ENCODE results near the gene NIPBL. TPM values are rescaled to one million over a fixed set of nuclear protein-coding genes. Genes with fewer than 3 reads are reported as not detected.

The NIPBL gene
- total RNA-seq, 1 experiment from 2014 or later, result 61.3 TPM

GRCh38 chr5:36988396-36988795 is 111.8 kb downstream of the NIPBL start:
- Histone ChIP-seq H3K23ac (ENCODE audit: insufficient read length, low read depth, low read length) (no peak overlapping the region), H3K56ac (ENCODE audit: insufficient read length, low read depth, low read length) (no peak overlapping the region), H3K18ac (ENCODE audit: insufficient read length, low read depth, low read length) (no peak overlapping the region), H4K20me1 (ENCODE audit: control insufficient read depth, insufficient read depth, insufficient read length) (no peaks in the 10 kb centered on the region), H3T11ph (ENCODE audit: low read length) (no peak overlapping the region), H4K5ac (ENCODE audit: insufficient read length, low read depth, low read length) (no peak overlapping the region), H3K4me2 (ENCODE audit: insufficient read depth, insufficient read length, low read length) (no peak overlapping the region), H2BK120ac (ENCODE audit: low read depth, low read length, poor library complexity, severe bottlenecking) (no peak overlapping the region), H3K23me2 (ENCODE audit: insufficient read length, low read depth, low read length, poor library complexity, severe bottlenecking) (no peaks in the 10 kb centered on the region), H2BK20ac (ENCODE audit: low read depth, low read length, poor library complexity, severe bottlenecking) (no peak overlapping the region), H3K27me3 (ENCODE audit: insufficient read depth, low read length) (no peaks in the 10 kb centered on the region), H2BK12ac (ENCODE audit: insufficient read length, low read depth, low read length) (no peak overlapping the region), H4K8ac (replicated peaks; ENCODE audit: insufficient read length, low read depth, low read length) (no peak overlapping the region), H3K4ac (ENCODE audit: low read depth, low read length) (no peak overlapping the region), H2BK15ac (ENCODE audit: low read depth, low read length) (no peak overlapping the region), H3K9ac (ENCODE audit: extremely low read depth, insufficient read length, low read length) (no peak overlapping the region), H2AFZ (ENCODE audit: low read length) (no peak overlapping the region), H3K4me1 (ENCODE audit: insufficient read depth, low read length) (no peaks in the 10 kb centered on the region), H4K91ac (ENCODE audit: insufficient read length, low read depth, low read length) (no peak overlapping the region), H3K27ac (ENCODE audit: insufficient read length, low read depth, low read length) (no peak overlapping the region), H3K79me2 (ENCODE audit: insufficient read depth, low read length) (no peaks in the 10 kb centered on the region), H3K9me3 (ENCODE audit: control insufficient read depth, low read depth, low read length) (no peaks in the 10 kb centered on the region), H2BK5ac (ENCODE audit: insufficient read length, low read length) (no peak overlapping the region), H3K14ac (ENCODE audit: insufficient read depth, low read length) (no peak overlapping the region), H2AK5ac (ENCODE audit: insufficient read length, low read length) (no peak overlapping the region), H3K79me1 (ENCODE audit: insufficient read depth, low read depth, low read length, poor library complexity, severe bottlenecking) (no peaks in the 10 kb centered on the region)
- no peak for DNase-seq
- no peak for TF ChIP-seq CTCF (conservative IDR thresholded peaks at IDR 0.05)
- H3K36me3 Mint-ChIP-seq (ENCODE audit: insufficient read depth in 1 of 3, low read depth in 3 of 3), result peaks cover 4 to 20% (median 14%) of the 10 kb centered on the region in 3 experiments; a peak in 5 of 7 replicates
- H3K27ac Mint-ChIP-seq, result no peak overlapping the region
- peaks cover 13 to 14% of the 10 kb centered on the region in 2 experiments for H3K4me1 Mint-ChIP-seq
- H3K9me3 Mint-ChIP-seq, result no peaks in the 10 kb centered on the region
- H3K27me3 Mint-ChIP-seq (ENCODE audit: low read depth), result no peaks in the 10 kb centered on the region
- no peak overlapping the region for H3K4me3 Mint-ChIP-seq
- WGBS (ENCODE audit: extremely low coverage, insufficient read length, low lambda C conversion rate), result no CpG with 5 or more reads among the region's 1 CpG

All from H9 (cell line).